ENCODE measurements around the gene HPS1.

HPS1 gene

DNA sequence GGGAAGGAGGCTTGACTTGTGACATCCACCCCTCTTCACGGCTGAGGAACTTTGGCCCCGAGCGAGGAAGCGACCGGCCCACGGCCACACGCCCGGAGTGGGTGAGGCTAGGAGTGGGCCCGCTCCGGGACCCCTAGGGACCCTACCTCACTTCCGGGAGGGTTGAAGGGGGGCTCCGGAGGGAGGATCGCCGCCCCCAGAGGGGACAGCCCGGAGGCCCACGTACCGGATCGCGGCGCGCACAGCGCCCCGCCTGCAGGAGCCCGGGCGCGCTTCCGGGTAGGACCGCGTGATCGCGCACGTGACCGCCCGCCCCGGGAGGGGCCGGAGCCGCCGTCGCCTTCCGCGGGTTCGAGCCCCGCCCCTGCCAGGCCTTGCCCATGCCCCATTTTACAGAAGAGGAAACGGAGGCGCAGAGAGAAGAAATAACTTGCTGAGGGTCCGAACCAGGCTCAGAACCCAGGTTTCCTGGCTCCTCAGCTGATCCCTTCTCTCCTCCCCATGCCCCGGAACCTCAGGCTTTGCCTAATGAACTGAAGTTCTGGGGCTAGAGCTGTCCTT lies at the start of gene HPS1:
TSS of gene HPS1 (minus strand) at position 275 of the 561 bp plus-strand sequence. CDS start 3,695 bp downstream, outside the sequence.
- DNase-seq = no peak

DNA sequence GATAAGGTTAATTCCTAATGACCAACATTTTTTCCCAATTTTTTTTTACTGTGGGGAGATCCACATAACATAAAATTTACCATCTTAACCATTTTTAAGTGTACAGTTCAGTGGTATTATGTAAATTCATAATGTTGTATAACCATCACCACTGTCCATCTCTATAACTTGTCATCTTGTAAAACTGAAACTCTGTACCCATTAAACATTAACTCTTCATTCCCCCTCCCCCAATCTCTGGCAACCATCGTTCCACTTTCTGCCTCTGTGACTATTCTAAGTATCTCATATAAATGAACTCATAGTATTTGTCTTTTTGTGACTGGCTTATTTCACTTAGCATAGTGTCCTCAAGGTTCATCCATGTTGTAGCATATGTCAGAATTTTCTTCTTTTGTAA lies 46.0 kb upstream of the HPS1 start:
- no peak for DNase-seq

DNA sequence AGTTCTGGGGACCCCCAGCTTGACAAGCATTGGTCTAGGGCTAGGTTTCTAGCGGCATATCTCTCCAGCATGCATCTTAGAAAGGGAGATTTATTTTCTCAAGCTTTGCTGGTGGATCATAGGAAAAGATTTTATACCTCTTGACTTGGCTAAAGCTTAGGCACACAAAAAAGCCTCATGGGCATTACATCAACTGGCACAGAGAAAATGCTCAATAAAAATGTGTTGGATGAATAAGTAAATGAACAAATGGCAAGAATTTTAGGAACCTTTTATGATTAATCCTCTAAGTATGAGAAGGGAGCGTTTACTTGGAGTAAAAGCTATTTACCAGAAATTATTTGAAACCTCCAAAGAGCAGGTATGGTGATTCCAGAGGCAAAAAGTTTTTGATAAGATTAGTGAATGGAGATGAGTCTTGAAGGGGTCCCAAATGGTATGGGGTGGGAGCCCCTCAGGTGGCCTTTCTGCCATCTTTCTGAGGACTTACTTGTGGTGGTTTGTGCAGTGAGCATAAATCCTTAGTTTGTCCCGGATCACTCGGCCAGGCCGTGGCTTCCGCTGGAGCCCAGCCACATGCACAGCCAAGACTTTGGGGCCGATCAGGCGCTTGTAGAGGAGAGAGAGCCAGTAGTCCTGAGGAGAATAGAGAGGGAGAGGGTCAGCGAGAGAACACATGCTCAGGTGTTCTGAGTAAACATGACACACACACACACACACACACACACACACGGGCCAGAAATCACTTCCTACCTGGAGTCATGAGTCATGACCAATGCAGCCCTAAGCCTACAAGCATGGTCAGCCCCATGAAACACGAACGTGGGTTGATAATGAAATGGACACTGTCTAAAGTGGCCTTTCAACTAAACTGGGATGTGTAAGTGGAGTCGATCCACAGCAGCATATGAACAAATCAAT lies 43.1 kb upstream of the HPS1 start:
- DNase-seq = no peak

DNA sequence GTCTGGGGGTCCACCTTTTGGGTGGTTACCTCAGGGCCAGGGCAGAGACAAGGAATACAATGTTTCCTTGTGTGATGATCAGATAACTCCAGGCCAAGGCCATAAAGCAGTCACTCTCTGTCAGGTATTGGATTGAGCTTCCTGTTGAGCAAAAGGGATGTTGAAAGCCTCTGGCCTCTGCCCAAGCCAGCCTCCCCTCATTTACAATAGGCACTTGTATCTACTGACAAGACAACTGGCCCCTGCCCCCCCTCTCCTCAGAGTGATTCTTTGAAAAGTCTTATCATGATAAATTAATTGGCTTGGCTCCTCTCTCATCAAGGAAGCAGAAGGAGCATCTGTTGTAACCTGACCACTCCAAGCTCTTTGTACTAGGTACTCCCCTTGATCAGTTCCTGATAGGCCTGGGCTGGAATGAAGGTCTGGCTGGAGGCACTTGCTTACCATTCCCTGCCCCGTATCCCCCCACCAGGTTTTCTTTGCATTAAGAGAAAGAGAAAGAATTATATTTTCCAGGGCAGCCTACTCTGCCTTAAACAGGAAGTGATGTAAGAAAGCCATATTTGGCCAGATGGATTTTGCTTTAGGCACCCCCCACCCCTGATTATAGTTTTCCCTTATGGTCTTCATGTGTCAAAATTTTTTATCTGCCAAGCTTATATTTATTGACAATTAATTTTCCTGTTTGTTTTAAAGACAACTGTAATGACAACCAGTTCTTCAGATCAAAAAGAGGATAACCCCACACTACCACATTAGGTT lies 42.1 kb upstream of the HPS1 start:
- no peak for DNase-seq

DNA sequence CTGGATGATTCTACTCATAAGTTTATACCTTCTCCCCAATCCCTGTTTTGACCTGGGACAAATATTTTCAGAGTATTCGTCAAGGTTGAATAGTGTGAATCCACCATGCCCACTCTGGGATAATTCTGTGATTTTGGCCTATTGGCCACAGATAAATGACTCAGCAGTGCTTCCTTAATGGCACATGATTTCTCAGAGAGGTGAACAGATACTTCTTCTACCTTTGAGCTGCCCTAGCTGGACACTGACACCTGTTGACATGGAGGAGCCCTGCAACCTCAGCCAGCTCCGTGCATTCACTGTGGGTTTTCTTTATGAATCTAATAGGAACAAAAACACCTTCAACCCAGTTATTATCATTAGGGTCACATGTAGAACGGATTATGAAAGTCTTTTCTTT lies 40.9 kb upstream of the HPS1 start:
- DNase-seq = no peak

DNA sequence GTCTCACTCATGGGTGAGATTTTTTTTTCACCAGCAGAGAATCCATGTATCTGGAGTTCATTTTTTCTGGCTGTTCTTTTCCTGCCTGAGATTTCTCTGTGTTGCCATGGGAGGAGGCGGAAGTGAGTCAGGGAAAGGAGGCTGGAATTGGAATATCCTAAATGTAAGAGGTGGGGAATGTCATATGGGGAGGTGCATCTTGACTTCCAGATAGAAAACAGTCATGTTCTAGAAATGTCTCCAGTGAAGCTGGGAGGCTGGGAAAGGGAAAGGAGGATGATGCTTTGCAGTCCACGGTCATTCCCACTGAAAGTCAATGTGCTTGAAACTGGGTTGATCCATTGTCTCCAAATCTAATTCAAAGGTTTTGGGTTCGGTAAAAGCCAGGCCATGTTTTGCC lies 39.7 kb upstream of the HPS1 start:
- DNase-seq = no peak

DNA sequence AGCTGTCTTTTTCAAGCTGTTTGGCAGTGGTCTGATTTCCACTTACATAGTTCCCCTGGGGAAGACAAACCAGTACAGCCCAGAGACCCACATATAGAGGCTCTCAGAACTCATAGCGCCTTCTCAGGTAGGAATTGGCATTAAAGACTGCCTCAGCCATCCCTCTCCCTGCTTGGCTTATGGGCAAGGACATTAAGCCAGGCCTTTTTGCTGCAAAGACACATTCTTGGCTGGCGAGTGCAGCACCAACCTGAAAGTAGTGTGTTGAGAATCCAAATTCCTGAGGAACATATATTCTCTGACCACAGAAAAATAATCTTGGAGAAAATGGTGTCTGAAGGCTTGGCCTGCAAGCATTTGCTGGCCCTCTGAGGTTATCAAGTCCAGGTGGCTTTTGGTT lies 39.2 kb upstream of the HPS1 start:
- DNase-seq = no peak

DNA sequence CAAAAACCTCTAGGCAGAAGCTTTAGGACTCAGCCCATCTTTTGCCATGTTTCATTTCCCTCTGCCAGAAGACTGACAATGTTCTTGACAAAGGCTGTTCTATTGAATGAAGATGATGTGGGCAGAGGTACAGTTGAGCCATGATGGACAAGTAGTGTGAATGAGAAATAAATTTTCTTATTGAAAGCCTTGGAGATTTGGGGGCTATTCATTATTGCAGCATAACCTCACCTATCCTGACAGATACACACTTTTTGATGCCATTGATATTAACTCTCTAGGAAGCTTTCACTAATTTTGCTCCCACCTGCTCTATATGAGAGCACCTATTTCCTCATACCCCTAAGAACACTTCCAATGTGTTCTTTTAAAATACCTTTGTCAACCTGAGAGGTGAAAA lies 36.9 kb upstream of the HPS1 start:
- DNase-seq = no peak

DNA sequence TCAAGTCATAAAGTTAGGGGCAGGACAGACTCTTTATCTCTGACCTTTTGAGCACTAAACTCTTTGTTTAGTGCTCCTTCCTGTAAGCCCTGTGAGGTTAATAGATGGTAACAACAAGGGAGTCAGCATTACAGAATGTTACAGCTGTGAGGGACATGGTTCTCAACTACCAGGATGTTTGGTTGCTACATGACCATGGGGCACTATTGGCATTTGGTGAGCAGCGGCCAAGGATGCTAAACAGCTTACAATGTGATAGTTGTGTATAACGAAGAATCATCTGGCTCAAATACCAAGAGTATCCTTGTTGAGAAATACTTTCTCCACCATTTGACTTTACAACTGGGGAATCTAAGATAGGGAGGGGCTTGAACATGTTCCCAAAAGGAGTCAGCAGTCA lies 35.4 kb upstream of the HPS1 start:
- DNase-seq = no peak

DNA sequence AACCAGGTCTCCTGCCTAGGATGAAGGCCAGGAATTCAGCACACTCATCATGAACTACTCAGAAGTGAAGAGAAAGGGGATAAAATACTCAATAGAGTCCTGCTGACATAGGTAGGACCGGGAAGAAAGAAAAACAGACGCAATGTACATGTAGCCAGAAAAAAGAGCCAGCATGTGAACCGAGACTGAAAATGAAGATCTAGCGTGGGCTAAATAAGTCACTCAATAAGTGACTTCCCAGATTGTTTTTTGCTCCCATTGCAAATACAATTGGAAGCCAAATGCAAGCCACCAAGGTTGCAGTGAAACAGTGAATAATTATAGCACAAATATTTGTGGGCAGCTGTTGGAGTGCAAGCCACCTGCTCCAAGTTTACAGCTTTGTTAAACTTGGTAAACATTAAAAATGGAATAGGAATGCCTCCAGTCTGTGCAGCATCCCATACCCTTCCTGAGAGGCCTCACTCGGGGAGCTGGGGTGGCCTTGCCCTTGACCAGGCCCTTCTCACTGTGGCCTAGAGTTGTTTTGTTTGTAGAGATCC lies 34.7 kb upstream of the HPS1 start:
- no peak for DNase-seq

DNA sequence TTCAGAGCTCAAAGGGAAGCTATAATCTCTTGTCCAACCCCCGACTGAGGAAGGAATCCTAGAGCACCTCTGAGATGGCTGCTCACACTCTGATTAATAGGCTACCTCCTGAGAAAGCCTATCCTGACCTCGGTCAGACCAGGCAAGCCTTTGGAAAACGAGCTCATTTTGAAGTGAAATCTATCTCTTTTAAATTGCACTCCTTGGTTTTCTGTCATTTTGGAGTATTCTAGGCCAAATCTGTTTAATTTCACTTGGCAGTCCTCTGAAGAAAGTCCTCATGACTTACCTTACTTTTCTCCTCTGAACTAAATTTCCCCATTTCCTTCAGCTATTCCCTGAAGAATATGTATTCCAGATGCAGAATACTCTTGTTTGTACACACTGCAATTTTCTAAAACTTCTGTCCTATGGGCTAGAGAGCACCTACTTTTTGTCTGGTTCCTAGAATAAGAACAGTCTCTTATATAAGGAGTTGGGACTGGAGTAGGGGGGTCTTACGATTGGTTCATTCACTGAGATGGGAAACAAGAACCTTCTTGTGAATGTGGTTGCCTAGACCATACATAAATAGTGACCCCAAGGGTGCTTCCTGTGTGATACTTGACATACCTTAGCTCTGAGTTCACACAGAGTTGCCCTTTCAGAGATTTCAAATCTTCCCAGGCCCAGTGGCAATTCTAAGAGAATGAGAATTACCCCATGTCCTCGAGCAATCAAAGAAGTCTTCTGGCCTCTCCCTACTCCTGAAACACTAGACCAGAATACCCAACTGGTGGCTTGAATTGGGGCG lies 31.9 kb upstream of the HPS1 start:
- DNase-seq = no peak

DNA sequence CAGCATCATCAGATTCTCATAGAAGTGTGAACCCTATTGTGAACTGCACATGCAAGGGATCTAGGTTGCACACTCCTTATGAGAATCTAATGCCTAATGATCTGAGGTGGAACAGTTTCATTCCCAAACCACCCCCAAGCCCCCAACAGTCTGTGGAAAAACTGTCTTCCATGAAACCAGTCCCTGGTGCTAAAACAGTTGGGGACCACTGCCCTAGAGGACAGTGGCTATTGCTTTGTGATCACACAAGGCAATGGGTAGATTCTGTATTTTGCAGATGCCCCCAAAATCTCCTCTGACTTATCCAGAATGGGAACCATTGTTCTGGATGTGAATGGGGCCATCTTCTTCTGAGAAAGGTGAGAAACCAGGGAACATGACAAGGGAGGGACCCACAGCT lies 31.1 kb upstream of the HPS1 start:
- DNase-seq = no peak

DNA sequence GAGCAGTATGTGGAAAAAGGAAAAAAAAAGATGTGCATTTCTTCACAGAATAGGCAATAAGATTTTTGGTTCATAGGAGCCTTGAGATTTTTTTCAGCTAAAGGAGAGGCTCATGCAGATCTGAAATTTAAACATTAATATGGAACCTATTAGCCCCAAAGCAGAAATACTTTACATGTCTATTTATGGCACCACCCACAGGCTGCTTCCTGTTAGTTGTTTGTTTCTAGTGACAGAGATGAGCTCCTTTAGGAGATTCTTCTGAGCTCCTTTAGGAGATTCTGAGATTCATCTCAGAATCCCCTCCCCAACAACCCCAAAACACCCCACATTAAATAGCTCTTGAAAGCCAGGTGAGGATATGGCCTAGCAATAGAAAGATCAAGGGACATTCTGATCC lies 27.9 kb upstream of the HPS1 start:
- no peak for DNase-seq

DNA sequence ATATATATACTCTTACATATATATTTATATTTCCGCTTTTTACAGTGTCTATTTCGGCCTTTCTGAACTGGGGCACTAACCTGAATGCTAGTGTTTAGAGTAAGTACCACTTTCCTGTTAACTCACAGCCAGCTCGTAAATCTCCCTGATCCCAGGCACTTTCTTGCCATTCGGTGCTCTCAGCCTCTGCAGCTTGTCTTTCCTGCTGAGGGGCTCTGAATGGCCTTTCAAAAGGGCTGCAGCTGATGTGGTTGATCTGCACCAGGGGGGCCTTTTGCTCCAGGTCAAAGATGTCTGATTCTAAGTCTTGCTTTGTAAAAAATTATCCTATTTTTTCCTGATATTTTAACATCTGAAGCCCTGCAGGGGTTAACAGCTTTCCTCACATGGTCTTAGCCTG lies 25.5 kb upstream of the HPS1 start:
- DNase-seq = no peak

DNA sequence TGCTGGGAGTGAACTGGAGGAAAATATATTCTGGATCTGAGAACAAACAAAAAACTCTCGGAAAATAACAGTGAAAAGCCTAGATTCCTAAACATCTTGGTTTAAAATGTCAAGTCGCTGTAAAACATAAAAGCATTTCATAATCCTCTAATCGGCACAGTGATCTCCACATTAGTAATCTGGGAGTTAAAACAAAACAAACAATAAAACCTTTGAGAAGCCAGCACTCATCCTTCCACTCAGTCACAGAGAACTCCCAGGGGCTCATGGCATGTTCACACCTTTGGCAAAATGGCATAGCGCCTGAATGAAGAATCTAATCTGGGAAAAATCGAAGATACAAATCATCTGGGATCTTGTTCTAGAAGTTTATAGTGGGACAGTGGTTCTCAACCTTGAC lies 24.1 kb upstream of the HPS1 start:
- no peak for DNase-seq

DNA sequence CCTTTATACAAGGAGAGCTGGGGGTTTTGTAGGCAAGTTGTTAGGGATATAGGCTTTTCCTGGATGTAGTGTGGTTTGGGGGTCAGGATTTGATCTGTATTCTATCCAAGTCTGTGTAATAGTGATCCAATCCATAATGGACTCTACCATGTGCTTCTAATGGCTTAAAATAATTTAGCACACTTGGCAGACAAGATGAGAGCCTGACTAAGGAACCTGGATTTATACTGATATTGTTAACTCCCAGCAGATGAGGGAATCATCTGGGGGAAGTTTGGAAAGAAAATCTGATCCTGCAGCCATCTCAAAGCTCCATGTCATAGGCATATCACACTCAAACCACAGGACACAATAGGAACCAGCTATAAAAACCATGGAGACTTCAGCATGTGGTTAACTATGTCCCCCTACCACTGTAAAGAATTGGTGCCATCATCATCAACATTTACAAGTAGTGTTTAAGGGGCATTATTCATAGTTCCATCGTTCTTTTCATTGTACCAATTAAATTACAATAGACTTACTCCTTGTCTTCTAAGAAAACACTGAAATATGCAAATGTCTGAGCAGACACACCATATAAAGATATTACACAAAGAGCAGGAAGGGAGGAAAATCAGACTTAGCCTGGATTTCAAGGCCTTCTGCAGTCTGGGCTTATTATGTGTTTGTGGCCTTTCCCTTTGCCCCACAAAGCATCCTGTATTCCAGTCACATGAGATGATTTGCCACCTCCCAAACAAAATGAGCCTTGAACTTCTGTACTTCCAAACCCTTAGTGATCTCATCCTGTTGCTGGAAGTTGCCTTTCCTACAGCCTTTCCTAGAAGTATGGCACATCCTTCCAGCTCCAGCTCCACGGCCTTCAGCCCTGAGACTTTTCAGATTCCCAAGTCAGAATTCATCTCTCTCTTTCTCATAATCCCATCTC lies 22.5 kb upstream of the HPS1 start:
- DNase-seq = no peak

DNA sequence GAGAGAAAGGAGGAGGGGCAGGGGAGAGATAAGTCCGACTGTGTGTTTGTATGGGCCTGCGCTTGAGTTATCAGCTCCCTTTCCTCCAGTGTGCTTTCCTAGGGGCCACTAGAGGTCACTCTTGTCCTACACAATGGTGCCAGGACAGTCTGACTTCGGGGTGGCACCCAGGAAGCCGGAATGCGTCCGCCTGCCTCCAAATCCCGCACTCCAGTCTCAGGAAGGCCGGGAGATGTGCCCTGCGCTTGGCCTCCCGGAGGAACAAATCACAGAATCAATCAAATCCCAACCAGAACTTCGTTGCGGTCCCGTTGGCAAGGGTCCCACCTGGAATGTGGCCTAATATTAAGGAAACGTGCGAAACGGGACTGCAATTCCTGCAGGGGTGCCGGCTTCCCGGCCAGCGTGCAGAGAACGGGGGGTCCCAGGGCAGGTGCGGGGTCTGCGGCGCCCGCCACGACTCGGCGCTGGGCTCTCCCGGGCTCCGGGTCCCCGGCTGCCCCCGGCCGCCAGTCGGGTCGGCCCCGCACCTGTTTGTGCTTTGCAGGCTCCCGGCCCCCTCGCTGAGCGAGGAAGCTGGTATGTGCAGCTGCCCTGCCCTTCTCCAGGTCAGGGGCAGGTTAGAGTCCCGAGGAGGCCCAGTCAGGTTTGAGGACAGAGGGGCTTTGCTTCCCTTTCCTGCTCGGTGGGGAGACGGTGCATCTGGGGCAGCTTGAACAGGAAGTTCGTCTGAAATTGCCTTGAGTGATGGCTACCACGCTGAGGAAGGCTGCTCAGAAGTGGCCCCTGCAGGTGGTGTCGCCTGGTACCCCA lies 21.0 kb upstream of the HPS1 start:
- DNase-seq = peak; percentile 29

DNA sequence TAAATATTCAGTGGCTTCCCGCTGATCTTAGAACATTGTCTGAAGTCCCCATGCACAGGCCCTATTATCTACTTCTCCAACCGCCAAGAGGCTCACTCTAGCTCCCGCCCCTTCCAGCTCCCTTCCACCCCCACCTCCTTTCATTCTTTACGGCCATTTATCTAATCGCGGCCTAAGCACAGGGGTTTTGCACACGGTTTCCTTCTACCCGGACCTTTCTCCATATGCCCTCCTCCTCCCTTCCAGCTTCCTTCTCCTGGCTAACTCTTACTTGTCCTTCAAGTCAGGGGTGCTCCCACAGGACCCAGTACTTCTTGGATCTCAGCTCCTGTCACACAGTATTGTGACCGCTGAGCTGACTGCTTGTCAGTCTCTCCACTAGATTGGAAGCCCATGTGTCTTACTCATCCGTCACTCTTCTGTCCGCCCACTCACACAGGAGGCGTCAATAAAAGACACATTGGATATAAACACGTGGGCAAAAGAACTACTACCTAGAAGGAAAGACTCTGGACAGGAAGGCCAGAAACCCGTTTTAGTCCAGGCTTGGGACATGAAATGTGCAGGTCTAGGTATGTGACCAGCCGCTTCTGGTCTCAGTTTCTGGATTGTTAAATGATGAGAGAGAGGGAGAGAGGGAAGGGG lies 20.2 kb upstream of the HPS1 start:
- DNase-seq = no peak

DNA sequence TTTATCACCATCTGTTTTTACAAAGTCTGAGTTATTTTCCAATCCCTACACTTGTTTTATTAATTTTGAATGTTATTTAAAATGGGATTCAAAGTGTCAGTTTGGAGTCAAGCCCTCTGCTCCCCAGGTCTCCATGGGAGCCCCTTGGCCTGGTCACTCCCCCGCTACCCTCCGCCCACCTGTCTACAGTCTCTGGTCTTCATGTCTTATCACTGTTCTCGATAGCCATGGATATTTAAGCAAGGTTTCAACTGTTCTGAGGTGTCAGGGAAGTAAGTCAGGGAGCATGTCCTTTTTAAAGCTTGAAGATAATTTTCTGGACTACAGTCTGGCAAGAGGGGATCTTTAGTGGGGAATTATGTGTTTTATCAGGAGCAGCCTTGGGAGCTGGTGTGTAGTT lies 19.1 kb upstream of the HPS1 start:
- DNase-seq = no peak

Measured in NCI-H526 treated with DMSO at 0.1 percent for 48 hours (cell line).